Kidney (tissue), 14 donors: Measurements from ENCODE around the gene ARL8B. TPM values are rescaled to one million over a fixed set of nuclear protein-coding genes. Genes with fewer than 3 reads are reported as not detected.

Source experiments
- DNase-seq, 5 donors: peaks; one replicate each; pipeline ENCODE4 v3.0.0-alpha.2; 2013 to 2020
- FAIRE-seq: peaks from 2 replicates; lab custom pipeline; 2012; peaks lifted over from hg19 to GRCh38; lab: Jason Lieb, UNC
- H3K27ac ChIP-seq, 2 donors: one replicate each; pipeline ENCODE4 v1.7.0; 2013; ENCODE audit warnings: low read depth in 2 of 2, low read length in 2 of 2, inconsistent platforms in 1 of 2
- H3K27me3 ChIP-seq: one replicate; pipeline ENCODE4 v1.7.1; 2013; ENCODE audit warnings: low read length, inconsistent platforms; ENCODE audit not compliant: control insufficient read depth, insufficient read depth
- H3K36me3 ChIP-seq, 3 donors: one replicate each; pipeline versions ENCODE4 v1.7.0 to v1.7.1; 2013; ENCODE audit warnings: low read length in 3 of 3, control low read depth in 1 of 3, inconsistent platforms in 1 of 3; ENCODE audit not compliant: insufficient read depth in 3 of 3, control insufficient read depth in 2 of 3
- H3K4me1 ChIP-seq, 3 donors: one replicate each; pipeline versions ENCODE4 v1.7.0 to v1.7.1; 2013; ENCODE audit warnings: low read length in 3 of 3, inconsistent platforms in 1 of 3, low read depth in 1 of 3; ENCODE audit not compliant: control insufficient read depth in 2 of 3, insufficient read depth in 2 of 3
- H3K4me3 ChIP-seq, 3 donors: one replicate each; pipeline versions ENCODE4 v1.7.0 to v1.8.1; 2013; ENCODE audit warnings: low read length in 3 of 3, control low read depth in 1 of 3, inconsistent platforms in 1 of 3
- H3K9ac ChIP-seq, 3 donors: one replicate each; pipeline versions ENCODE4 v1.7.0 to v1.7.1; 2013; ENCODE audit warnings: low read length in 3 of 3, control low read depth in 1 of 3, inconsistent platforms in 1 of 3
- H3K9me3 ChIP-seq, 3 donors: one replicate each; pipeline versions ENCODE4 v1.7.0 to v1.7.1; 2013; ENCODE audit warnings: low read length in 3 of 3, control low read depth in 1 of 3, inconsistent platforms in 1 of 3; ENCODE audit not compliant: control insufficient read depth in 2 of 3, insufficient read depth in 1 of 3
- CTCF ChIP-seq: IDR thresholded peaks from 3 replicates; pipeline ENCODE4 v1.5.1; 2012; ENCODE audit warnings: mild to moderate bottlenecking, moderate library complexity, borderline replicate concordance; ENCODE audit not compliant: insufficient read depth; ENCODE audit errors: extremely low read depth
- intact Hi-C: fragments of 100-400 bp; cut with DNase I; formaldehyde crosslinking; loops from one replicate; pipeline ENCODE4 v1.11.1; 2022
- polyA plus RNA-seq: library from polyadenylated mRNA; stranded (reverse); fragments of 350-450 nt; fragmentation: Illumina TruSeq; extraction: RNeasy Lipid Tissue Mini Kit (QIAGEN cat#74804); gene quantifications from one replicate; pipeline ENCODE4 v1.2.3, GENCODE V29; 2014; ENCODE audit warnings: low read depth, low replicate concordance; ENCODE audit not compliant: insufficient read depth
- total RNA-seq: library from RNA; stranded (reverse); fragmentation: NEBNext Ultra II Directional; extraction: Animal tissue kit (Norgen Biotek cat#: 25700); gene quantifications from one replicate; pipeline ENCODE4 v1.2.1, GENCODE V29; 2021
- donor health status: control.
- donor health status: control.
- donor health status: control.
- donor health status: control.
- donor health status: control.
- donor health status: DM: yes; HTN: yes; CAD: no.
- donor health status: Normal renal cell carcinoma (clear cell type).

ARL8B gene
- total and polyA plus RNA-seq, 2 donors from 2014 or later: 49.1 to 62.7 TPM

- no peak overlapping the region for H3K4me3 ChIP-seq
- no peaks in the 10 kb centered on the region for H3K36me3 ChIP-seq
- TF ChIP-seq CTCF: no peak
- FAIRE-seq (no peak), DNase-seq (no peak)
- no peak overlapping the region for H3K9ac ChIP-seq
- H3K4me1 ChIP-seq: peaks cover 0 to 38% (median 22%) of the 10 kb centered on the region in 3 donors
- H3K27ac ChIP-seq: no peak overlapping the region
- H3K9me3 ChIP-seq: no peaks in the 10 kb centered on the region
- intact Hi-C loops: no loop called here
- H3K27me3 ChIP-seq: no peaks in the 10 kb centered on the region
Observed at GRCh38 chr3:5141760-5142159, 19.7 kb downstream of the ARL8B start.

GRCh38 chr3:5143464-5143863, 21.4 kb downstream of the ARL8B start:
- Histone ChIP-seq H3K27ac (no peak overlapping the region), H3K4me3 (no peak overlapping the region), H3K4me1 (peaks cover 0 to 30% (median 20%) of the 10 kb centered on the region in 3 donors), H3K36me3 (no peaks in the 10 kb centered on the region), H3K27me3 (no peaks in the 10 kb centered on the region), H3K9ac (no peak overlapping the region), H3K9me3 (no peaks in the 10 kb centered on the region)
- FAIRE-seq (no peak), DNase-seq (no peak)
- intact Hi-C loops: no loop called here
- no peak for TF ChIP-seq CTCF

- Histone ChIP-seq H3K27me3 (no peaks in the 10 kb centered on the region), H3K9me3 (no peaks in the 10 kb centered on the region), H3K9ac (no peak overlapping the region), H3K36me3 (peaks cover 0 to 2% (median 0%) of the 10 kb centered on the region in 3 donors), H3K27ac (no peak overlapping the region), H3K4me3 (no peak overlapping the region), H3K4me1 (peaks cover 0 to 24% (median 13%) of the 10 kb centered on the region in 3 donors)
- FAIRE-seq: no peak
- intact Hi-C loops: no loop called here
- DNase-seq: no peak
- TF ChIP-seq CTCF: no peak
Observed at GRCh38 chr3:5144316-5144994, 22.4 kb downstream of the ARL8B start.
